ENCODE measurements around the gene CPN1.

CPN1 gene

DNA sequence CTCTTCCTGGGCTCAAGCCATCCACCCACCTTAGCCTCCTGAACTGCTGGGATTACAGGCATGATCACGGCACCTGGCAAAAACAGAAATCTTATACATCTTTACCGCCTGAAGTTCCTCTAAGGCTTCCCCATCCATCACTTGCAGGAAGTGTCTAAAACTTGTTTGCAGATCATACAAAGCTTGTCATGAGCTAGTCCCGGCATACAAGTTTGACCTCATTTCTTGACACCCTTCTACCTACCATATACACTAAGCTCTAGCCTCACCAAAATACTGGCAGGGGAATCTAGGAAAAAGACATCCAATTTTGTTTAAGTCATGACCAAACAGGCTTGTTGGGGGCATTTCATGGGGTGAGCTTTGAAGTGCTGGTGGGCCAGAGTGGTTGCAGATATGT is 86.4 kb downstream of the CPN1 start:
- no peak for DNase-seq

- no peak for DNase-seq
Measured at GRCh38 chr10:99994801-99995200, 86.9 kb downstream of the CPN1 start.

DNA sequence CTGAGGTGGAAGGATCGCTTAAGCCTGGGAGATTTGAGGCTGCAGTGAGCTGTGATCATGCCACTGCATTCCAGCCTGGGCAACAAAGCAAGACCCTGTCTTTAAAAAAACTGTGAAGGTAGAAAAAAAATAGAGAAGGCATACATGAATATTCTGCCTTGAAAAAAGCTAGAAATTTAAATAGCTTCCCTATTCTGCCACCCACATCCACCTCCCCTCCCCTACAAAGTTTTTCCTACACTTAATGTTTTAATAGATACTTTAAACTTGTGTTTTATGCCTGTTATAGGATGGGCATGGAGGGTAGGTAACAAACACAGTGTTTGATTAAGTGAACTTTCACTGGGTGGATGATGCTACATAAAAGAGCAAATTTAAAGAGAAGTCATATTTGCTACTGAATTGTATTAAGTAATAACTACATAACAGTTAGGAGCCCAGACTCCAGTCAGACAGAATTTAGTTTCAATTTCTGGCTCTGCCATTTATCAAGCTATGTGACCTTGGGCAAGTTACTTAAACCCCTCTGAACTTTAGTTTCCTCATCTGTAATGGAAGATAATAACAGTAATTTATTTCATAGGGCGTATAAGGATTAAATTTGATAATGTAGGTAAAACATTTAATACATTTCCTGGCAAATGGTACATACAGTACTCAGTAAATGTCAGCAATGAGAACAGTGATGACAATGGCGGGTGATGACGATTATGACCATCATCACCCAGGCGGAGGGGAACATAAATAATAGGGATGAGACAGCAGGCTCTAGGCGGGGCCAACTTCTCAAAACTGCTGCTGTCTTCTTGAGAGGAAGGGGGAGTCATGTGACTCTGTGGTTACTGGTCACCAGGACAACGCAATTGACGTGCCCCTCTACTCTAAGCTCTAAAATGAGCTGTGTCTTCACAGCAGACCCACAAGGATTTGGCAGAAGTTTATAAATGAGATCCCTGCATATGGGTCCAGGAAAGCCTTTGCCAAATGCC is 87.7 kb downstream of the CPN1 start:
- peak; percentile 32 for DNase-seq

All from NCI-H2029 (cell line).